Measurements from ENCODE around the gene B9D1.

The B9D1 gene

GRCh38 chr17:19375732-19376131 is 13.2 kb upstream of the B9D1 start:
- no peak for DNase-seq

- no peak for DNase-seq
These were observed 11.6 kb upstream of the B9D1 start for GRCh38 chr17:19374136-19374535.

GRCh38 chr17:19372866-19373504 is 10.5 kb upstream of the B9D1 start:
- no peak for DNase-seq

GRCh38 chr17:19372439-19372838 is 9.9 kb upstream of the B9D1 start:
- DNase-seq, result no peak

GRCh38 chr17:19372011-19372370 is 9.5 kb upstream of the B9D1 start:
- no peak for DNase-seq

GRCh38 chr17:19371259-19372010 is 8.9 kb upstream of the B9D1 start:
- no peak for DNase-seq

GRCh38 chr17:19370493-19370960 is 8.0 kb upstream of the B9D1 start:
- no peak for DNase-seq

GRCh38 chr17:19369846-19370492 is 7.4 kb upstream of the B9D1 start:
- DNase-seq, result no peak

- DNase-seq, result no peak
These were observed 6.7 kb upstream of the B9D1 start for GRCh38 chr17:19369107-19369778.

- DNase-seq, result no peak
These were observed 5.7 kb upstream of the B9D1 start for GRCh38 chr17:19368229-19368628.

- no peak for DNase-seq
These were observed 4.1 kb upstream of the B9D1 start for GRCh38 chr17:19366637-19366972.

- no peak for DNase-seq
These were observed 3.5 kb upstream of the B9D1 start for GRCh38 chr17:19365833-19366636.

- DNase-seq, result no peak
These were observed 2.9 kb upstream of the B9D1 start for GRCh38 chr17:19365499-19365817.

GRCh38 chr17:19364699-19365498 is 2.4 kb upstream of the B9D1 start:
- no peak for DNase-seq

- DNase-seq, result no peak
These were observed 1.0 kb upstream of the B9D1 start for GRCh38 chr17:19363460-19364035.

- DNase-seq, result no peak
These were observed 553 bp upstream of the B9D1 start for GRCh38 chr17:19363114-19363438.

- no peak for DNase-seq
These were observed 613 bp downstream of the B9D1 start for GRCh38 chr17:19361944-19362276.

GRCh38 chr17:19361326-19361725 is 1.2 kb downstream of the B9D1 start:
- no peak for DNase-seq

- DNase-seq, result no peak
These were observed 1.8 kb downstream of the B9D1 start for GRCh38 chr17:19360772-19361171.

GRCh38 chr17:19359856-19360255 is 2.7 kb downstream of the B9D1 start:
- no peak for DNase-seq

- DNase-seq, result no peak
These were observed 3.4 kb downstream of the B9D1 start for GRCh38 chr17:19359151-19359550.

- DNase-seq, result no peak
These were observed 4.8 kb downstream of the B9D1 start for GRCh38 chr17:19357761-19358160.

Measured in activated CD8-positive, alpha-beta memory T cell treated with anti-CD3 and anti-CD28 coated beads for 24 hours (primary cell).